PC-9 (cell line): ENCODE data around the gene ELOVL7.

Source experiments
- CTCF ChIP-seq: fragments of 200-600 bp; sonication (generic); conservative IDR thresholded peaks from 2 replicates; pipeline ENCODE4 v1.6.1; 2017; ENCODE audit warnings: mixed run types, antibody characterized with exemption, mild to moderate bottlenecking, moderate library complexity
- EZH2 ChIP-seq: fragments of 200-600 bp; sonication (generic); IDR thresholded peaks from 2 replicates; pipeline ENCODE4 v1.8.0; 2017; ENCODE audit warnings: antibody characterized with exemption, low read depth

- TF ChIP-seq CTCF, result no peak
- TF ChIP-seq EZH2, result no peak
Observed at GRCh38 chr5:60830581-60831127, 13.4 kb downstream of the ELOVL7 start.
